OCI-LY3 (cell line): ENCODE measurements around the gene EPHB1.

ENCODE experiments used
- CTCF ChIP-seq: fragments of 200-600, 300-600 bp; sonication (generic); IDR thresholded peaks from 2 replicates; pipeline ENCODE4 v1.5.1; 2014; ENCODE audit warnings: antibody characterized with exemption, low read length, low read depth
- EZH2phosphoT487 ChIP-seq: fragments of 200-600 bp; shearing (Covaris generic); IDR thresholded peaks from 2 replicates; pipeline ENCODE4 v1.6.1; 2018; ENCODE audit warnings: antibody characterized with exemption, mixed run types, low read depth

DNA sequence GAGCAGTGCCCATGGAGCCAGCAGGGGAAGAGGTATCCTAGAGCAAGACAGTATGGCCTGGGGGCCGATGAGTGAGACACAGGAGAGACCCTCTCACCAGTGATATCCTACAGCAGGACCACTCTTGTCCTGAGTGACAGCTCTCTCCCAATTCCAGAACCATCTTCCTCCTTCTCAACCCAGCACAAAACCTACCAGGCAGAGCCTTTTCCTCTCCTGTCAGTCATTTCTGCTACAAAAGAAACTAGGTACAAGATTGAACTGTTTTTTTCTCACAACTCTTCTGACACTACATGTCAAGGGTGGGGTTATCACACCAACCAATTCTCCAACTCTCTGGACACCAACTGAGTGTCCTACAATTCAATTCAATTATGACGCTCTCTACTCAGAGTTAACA lies 506.6 kb downstream of the EPHB1 start:
- no peak for TF ChIP-seq CTCF
- TF ChIP-seq EZH2phosphoT487 = no peak
